Fibroblast of skin of abdomen (primary cell): ENCODE measurements around the gene CRYGN.
A peak's percentile ranks its signal among the peaks of the same experiment; 100 is the strongest.

Source experiments
- DNase-seq: peaks from one replicate; pipeline ENCODE4 v3.0.0-alpha.2; 2013

CRYGN gene

GRCh38 chr7:151459726-151460473 lies 20.0 kb upstream of the CRYGN start:
- peak; percentile 83 for DNase-seq

GRCh38 chr7:151457534-151457933 lies 17.6 kb upstream of the CRYGN start:
- no peak for DNase-seq

- DNase-seq, result no peak
These were observed 16.8 kb upstream of the CRYGN start for GRCh38 chr7:151456782-151457181.

- DNase-seq, result no peak
These were observed 16.3 kb upstream of the CRYGN start for GRCh38 chr7:151456276-151456675.

GRCh38 chr7:151455690-151456089 lies 15.7 kb upstream of the CRYGN start:
- DNase-seq, result no peak

- DNase-seq, result no peak
These were observed 15.1 kb upstream of the CRYGN start for GRCh38 chr7:151454932-151455530.

- peak; percentile 26 for DNase-seq
These were observed 14.4 kb upstream of the CRYGN start for GRCh38 chr7:151454305-151454704.

- DNase-seq, result no peak
These were observed 13.4 kb upstream of the CRYGN start for GRCh38 chr7:151453326-151453791.

- no peak for DNase-seq
These were observed 12.9 kb upstream of the CRYGN start for GRCh38 chr7:151452680-151453325.

- no peak for DNase-seq
These were observed 12.0 kb upstream of the CRYGN start for GRCh38 chr7:151451626-151452571.

- DNase-seq, result no peak
These were observed 11.2 kb upstream of the CRYGN start for GRCh38 chr7:151451156-151451555.

GRCh38 chr7:151449990-151450389 lies 10.0 kb upstream of the CRYGN start:
- DNase-seq, result no peak

- peak; percentile 56 for DNase-seq
These were observed 8.6 kb upstream of the CRYGN start for GRCh38 chr7:151448261-151449252.

GRCh38 chr7:151447901-151448260 lies 7.9 kb upstream of the CRYGN start:
- DNase-seq, result no peak

- no peak for DNase-seq
These were observed 7.4 kb upstream of the CRYGN start for GRCh38 chr7:151447312-151447711.

- no peak for DNase-seq
These were observed 6.5 kb upstream of the CRYGN start for GRCh38 chr7:151446412-151446811.

GRCh38 chr7:151444632-151445031 lies 4.7 kb upstream of the CRYGN start:
- no peak for DNase-seq

GRCh38 chr7:151442776-151443496 lies 3.0 kb upstream of the CRYGN start:
- DNase-seq, result no peak

- DNase-seq, result no peak
These were observed 981 bp upstream of the CRYGN start for GRCh38 chr7:151440799-151441445.
